ENCODE measurements around the gene VWA8.

DNA sequence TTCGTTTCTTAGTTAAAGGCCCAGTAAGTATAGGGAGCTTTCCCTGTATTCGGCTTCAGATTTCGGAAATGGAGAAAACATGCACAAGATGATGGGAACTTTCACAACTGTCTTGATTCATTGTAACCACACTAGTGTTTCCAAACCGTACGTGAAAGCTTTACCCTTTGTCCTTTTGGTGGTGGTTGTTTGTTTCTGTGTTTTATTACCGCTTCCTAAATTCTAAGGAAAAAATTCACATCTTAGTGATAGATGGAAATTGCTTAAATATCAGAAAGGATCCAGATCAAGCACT is 504 bp upstream of the VWA8 start:
- TF ChIP-seq, protein P1, sequence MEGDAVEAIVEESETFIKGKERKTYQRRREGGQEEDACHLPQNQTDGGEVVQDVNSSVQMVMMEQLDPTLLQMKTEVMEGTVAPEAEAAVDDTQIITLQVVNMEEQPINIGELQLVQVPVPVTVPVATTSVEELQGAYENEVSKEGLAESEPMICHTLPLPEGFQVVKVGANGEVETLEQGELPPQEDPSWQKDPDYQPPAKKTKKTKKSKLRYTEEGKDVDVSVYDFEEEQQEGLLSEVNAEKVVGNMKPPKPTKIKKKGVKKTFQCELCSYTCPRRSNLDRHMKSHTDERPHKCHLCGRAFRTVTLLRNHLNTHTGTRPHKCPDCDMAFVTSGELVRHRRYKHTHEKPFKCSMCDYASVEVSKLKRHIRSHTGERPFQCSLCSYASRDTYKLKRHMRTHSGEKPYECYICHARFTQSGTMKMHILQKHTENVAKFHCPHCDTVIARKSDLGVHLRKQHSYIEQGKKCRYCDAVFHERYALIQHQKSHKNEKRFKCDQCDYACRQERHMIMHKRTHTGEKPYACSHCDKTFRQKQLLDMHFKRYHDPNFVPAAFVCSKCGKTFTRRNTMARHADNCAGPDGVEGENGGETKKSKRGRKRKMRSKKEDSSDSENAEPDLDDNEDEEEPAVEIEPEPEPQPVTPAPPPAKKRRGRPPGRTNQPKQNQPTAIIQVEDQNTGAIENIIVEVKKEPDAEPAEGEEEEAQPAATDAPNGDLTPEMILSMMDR (IDR thresholded peaks at IDR 0.05 in 8 of 11, conservative IDR thresholded peaks at IDR 0.05 in 3 of 11) = no peak
- TF ChIP-seq POLR2A (IDR thresholded peaks at IDR 0.05) = no peak
